ENCODE measurements around the gene TUBA4A.
"Not testable (repeated sequence)": the region's sequence is repeated elsewhere in the genome, so short reads cannot be mapped to it uniquely, and the experiment has no call there.

Gene TUBA4A

GRCh38 chr2:219269362-219270054 lies 15.8 kb upstream of the TUBA4A start:
- DNase-seq (ENCODE audit: extremely low read depth in 1 of 2, low read depth in 1 of 2): no peak

- no peak for DNase-seq (ENCODE audit: extremely low read depth in 1 of 2, low read depth in 1 of 2)
Measured at GRCh38 chr2:219268294-219268693, 14.6 kb upstream of the TUBA4A start.

GRCh38 chr2:219266886-219267285 lies 13.2 kb upstream of the TUBA4A start:
- DNase-seq (ENCODE audit: extremely low read depth in 1 of 2, low read depth in 1 of 2): no peak

GRCh38 chr2:219266232-219266631 lies 12.5 kb upstream of the TUBA4A start:
- DNase-seq (ENCODE audit: extremely low read depth in 1 of 2, low read depth in 1 of 2): no peak

- DNase-seq (ENCODE audit: extremely low read depth in 1 of 2, low read depth in 1 of 2): no peak
Measured at GRCh38 chr2:219261024-219261855, 7.5 kb upstream of the TUBA4A start.

GRCh38 chr2:219258942-219259341 lies 5.2 kb upstream of the TUBA4A start:
- not testable (repeated sequence) for DNase-seq (ENCODE audit: extremely low read depth in 1 of 2, low read depth in 1 of 2)

GRCh38 chr2:219254590-219255201 lies 978 bp upstream of the TUBA4A start:
- DNase-seq (ENCODE audit: extremely low read depth in 1 of 2, low read depth in 1 of 2): no peak

- no peak for DNase-seq (ENCODE audit: extremely low read depth in 1 of 2, low read depth in 1 of 2)
Measured at GRCh38 chr2:219252900-219253752, 592 bp downstream of the TUBA4A start, which contains the start of gene TUBA4B. Gene TUBA4B, plus strand, starts transcription at chr2:219253243. Its CDS starts 165 bp downstream, at chr2:219253408.

GRCh38 chr2:219252570-219252899 lies 1.2 kb downstream of the TUBA4A start:
- DNase-seq (ENCODE audit: extremely low read depth in 1 of 2, low read depth in 1 of 2): no peak

- DNase-seq (ENCODE audit: extremely low read depth in 1 of 2, low read depth in 1 of 2): no peak
Measured at GRCh38 chr2:219252084-219252483, 1.6 kb downstream of the TUBA4A start.

GRCh38 chr2:219251656-219252055 lies 2.1 kb downstream of the TUBA4A start:
- DNase-seq (ENCODE audit: extremely low read depth in 1 of 2, low read depth in 1 of 2): no peak

GRCh38 chr2:219250049-219250781 lies 3.5 kb downstream of the TUBA4A start:
- DNase-seq (ENCODE audit: extremely low read depth in 1 of 2, low read depth in 1 of 2): no peak

- no peak for DNase-seq (ENCODE audit: extremely low read depth in 1 of 2, low read depth in 1 of 2)
Measured at GRCh38 chr2:219249203-219249980, 4.3 kb downstream of the TUBA4A start.

- no peak for DNase-seq (ENCODE audit: extremely low read depth in 1 of 2, low read depth in 1 of 2)
Measured at GRCh38 chr2:219248845-219249202, 4.9 kb downstream of the TUBA4A start.

- no peak for DNase-seq (ENCODE audit: extremely low read depth in 1 of 2, low read depth in 1 of 2)
Measured at GRCh38 chr2:219247678-219248642, 5.8 kb downstream of the TUBA4A start.

GRCh38 chr2:219246559-219246958 lies 7.2 kb downstream of the TUBA4A start:
- DNase-seq (ENCODE audit: extremely low read depth in 1 of 2, low read depth in 1 of 2): no peak

- DNase-seq (ENCODE audit: extremely low read depth in 1 of 2, low read depth in 1 of 2): no peak
Measured at GRCh38 chr2:219245899-219246230, 7.9 kb downstream of the TUBA4A start.

GRCh38 chr2:219245148-219245898 lies 8.4 kb downstream of the TUBA4A start, which contains the start of the genes GLB1L and STK16:
Gene GLB1L, minus strand, starts transcription at chr2:219245444. Its CDS starts 1,871 bp downstream, at chr2:219243573.
Gene STK16, plus strand, starts transcription at chr2:219245479. Its CDS starts 521 bp downstream, at chr2:219246000.
- DNase-seq (ENCODE audit: extremely low read depth in 1 of 2, low read depth in 1 of 2): peak in 1 of 2 donors; percentile 86

Measured in activated CD8-positive, alpha-beta memory T cell treated with anti-CD3 and anti-CD28 coated beads for 1 hour (primary cell).